Measurements from ENCODE around the gene SLC16A11.

DNA sequence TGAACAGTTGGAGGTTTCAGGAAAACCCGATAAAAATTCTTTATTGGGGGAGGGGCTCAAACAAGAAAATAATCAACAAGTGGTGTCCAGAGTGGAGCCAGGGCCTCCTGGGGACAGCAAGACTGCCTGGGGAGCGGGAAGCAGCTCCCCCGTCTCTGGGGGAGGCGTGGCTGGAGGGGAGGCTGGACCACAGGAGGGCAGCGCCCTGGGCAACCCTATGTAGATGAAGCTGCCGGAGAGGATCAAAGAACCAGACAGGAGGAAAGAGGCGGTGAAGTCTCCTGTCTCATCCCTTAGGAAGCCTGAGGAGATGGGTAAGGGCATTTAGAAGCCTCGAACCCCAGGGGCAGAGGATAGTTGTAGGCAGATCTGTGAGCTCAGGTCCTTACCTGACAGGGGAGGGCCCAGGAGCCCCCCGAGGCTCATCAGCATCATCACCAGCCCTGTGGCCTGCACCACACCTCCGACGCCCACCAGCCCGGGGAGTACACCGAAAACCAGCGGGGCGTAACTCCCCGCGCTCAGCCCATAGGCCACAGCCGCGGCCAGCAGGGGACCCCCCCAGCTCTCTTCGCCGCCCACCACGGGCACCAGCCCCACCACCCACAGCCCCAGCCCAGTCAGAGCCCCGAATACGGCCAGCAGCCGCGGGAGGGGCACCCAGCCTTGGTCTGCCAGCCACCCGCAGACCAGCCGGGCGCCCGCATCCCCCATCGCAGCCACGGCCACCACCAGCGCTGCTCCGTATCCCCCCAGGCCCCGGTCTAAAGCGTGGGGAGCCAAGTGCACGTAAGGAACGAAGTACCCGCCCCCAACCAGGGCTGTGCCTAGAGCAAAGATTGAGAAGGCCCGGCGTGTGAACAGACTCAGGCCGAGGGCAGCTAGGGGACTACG lies 2.0 kb downstream of the SLC16A11 start:
- TF ChIP-seq, protein P1, sequence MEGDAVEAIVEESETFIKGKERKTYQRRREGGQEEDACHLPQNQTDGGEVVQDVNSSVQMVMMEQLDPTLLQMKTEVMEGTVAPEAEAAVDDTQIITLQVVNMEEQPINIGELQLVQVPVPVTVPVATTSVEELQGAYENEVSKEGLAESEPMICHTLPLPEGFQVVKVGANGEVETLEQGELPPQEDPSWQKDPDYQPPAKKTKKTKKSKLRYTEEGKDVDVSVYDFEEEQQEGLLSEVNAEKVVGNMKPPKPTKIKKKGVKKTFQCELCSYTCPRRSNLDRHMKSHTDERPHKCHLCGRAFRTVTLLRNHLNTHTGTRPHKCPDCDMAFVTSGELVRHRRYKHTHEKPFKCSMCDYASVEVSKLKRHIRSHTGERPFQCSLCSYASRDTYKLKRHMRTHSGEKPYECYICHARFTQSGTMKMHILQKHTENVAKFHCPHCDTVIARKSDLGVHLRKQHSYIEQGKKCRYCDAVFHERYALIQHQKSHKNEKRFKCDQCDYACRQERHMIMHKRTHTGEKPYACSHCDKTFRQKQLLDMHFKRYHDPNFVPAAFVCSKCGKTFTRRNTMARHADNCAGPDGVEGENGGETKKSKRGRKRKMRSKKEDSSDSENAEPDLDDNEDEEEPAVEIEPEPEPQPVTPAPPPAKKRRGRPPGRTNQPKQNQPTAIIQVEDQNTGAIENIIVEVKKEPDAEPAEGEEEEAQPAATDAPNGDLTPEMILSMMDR (IDR thresholded peaks at IDR 0.05; ENCODE audit: insufficient read depth, low read depth, low read length): no peak
- TF ChIP-seq EZH2 (IDR thresholded peaks at IDR 0.05; ENCODE audit: insufficient read depth, low read length): peak; percentile 51

Data from astrocyte (in vitro differentiated cells and primary cell).